AG08395 (cell line): ENCODE data around the gene EGLN2.
"Not testable (repeated sequence)": the region's sequence is repeated elsewhere in the genome, so short reads cannot be mapped to it uniquely, and the experiment has no call there.

Experiments
- DNase-seq: peaks from one replicate; pipeline ENCODE4 v3.0.0; 2012; ENCODE audit warnings: mixed read lengths, low spot score

Gene EGLN2

GRCh38 chr19:40802300-40803169, 3.5 kb downstream of the EGLN2 start:
- no peak for DNase-seq

DNA sequence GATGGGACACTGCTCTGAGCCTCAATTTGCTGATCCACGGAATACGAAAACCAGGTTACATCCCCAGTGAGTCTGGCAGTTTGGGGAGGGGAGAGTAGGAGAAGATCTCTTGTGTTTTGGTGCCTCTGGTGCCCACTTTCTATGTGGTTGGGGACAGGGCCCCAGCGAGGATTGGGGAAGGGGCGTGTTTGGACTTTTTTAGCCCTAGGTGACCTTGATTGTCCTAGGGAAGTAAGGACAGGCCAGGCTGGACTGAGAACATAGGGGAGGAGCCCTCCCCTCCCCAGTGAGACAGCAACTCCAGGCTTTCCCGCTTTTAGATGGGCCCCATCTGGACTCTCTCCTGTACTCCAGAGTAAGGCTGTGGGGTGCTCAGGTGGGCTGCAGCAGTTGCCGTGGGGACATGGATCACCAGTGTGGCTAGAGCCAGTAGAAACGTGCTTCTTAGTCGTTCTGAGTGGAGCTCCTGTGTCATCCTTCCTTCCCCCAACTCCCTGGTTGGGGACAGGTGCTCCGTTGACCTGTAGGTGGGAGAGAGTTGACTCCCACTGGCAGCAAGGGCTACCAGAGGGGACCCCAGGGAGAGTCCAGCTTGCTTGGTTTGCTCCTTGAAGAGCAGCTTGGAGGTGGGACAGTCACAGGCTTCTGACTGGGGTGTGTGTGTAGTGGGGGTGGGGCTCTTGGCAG, 4.3 kb downstream of the EGLN2 start:
- no peak for DNase-seq

GRCh38 chr19:40803857-40804782, 5.1 kb downstream of the EGLN2 start:
- no peak for DNase-seq

GRCh38 chr19:40804783-40805242, 5.8 kb downstream of the EGLN2 start:
- no peak for DNase-seq

DNA sequence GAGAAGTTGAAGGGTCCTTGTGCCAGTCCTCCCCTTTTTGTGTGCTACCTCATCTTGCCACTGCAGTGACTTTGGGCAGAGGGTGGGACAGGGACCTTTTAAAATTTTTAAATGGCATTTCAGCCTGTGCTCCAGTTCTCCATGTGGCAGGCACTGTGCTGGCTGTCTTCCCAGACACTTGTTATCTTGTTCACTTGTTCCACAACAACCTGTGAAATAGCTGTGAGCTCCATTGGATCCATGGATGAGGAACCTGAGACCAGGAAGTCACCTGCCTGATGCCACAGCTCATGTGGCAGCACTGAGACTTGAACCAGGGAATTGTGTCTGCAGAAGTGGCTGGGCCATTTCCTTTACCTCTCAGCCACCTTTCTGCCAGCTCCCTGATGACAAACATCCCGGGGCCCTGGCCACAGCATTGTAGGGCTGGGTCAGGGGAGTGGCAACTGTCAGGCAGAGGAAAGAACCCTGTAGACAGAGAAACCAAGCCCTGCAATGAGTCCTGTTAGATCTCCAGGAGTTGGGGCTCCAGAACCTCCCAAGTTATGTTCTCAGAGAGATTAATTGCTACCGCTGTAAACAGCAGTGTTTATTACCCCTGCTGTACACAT, 6.4 kb downstream of the EGLN2 start:
- no peak for DNase-seq

- peak; percentile 94 for DNase-seq
These were observed 7.6 kb downstream of the EGLN2 start for GRCh38 chr19:40806423-40807146.

DNA sequence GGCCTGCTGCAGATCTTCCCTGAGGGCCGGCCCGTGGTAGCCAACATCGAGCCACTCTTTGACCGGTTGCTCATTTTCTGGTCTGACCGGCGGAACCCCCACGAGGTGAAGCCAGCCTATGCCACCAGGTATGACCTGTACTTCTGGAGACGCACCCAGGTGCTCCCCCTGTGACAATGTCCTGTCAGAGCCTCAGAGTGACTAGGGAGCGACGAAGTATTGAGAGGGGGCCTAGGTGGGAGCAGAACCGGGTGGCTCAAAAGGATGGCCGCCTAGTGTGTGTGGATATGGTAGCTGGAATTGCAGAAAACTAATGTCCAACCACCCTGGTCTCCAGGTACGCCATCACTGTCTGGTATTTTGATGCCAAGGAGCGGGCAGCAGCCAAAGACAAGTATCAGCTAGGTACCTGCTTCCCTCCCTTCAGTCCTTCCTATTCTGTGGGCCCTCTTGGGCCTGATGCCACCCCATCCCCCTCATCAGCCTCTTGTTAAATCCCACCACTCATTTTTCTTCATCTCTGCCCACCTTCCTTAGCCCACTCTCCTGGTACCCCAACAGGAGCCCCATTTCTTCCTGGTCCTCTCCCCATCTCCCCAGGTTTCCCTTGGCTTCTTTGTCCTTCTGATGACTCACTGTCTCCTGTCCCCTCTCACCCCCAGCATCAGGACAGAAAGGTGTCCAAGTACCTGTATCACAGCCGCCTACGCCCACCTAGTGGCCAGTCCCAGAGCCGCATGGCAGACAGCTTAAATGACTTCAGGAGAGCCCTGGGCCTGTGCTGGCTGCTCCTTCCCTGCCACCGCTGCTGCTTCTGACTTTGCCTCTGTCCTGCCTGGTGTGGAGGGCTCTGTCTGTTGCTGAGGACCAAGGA, 8.4 kb downstream of the EGLN2 start:
- DNase-seq: no peak

GRCh38 chr19:40808021-40808325, 9.0 kb downstream of the EGLN2 start:
- no peak for DNase-seq

DNA sequence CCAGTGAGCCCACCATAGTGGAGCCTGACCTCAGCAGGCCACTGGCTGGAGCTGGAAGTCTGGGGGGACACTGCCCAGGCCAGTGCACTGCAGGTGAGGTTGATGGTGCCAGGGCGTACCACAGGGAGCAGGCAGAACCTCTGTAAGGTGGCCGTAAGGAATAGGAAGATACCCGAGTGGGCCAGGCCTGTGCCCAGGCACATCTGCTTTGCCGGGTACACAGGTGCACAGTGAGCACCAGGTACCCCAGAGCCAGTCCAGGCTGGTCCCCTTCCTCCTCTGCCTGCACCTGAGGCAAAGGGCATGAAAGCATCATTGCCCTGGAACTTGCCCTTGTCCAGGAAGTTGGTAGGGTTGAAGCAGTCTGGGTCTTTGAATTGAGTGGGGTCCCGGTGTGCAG, 9.5 kb downstream of the EGLN2 start:
- DNase-seq: no peak

GRCh38 chr19:40809358-40810086, 10.5 kb downstream of the EGLN2 start:
- DNase-seq: no peak

GRCh38 chr19:40810160-40810559, 11.2 kb downstream of the EGLN2 start:
- DNase-seq: no peak

DNA sequence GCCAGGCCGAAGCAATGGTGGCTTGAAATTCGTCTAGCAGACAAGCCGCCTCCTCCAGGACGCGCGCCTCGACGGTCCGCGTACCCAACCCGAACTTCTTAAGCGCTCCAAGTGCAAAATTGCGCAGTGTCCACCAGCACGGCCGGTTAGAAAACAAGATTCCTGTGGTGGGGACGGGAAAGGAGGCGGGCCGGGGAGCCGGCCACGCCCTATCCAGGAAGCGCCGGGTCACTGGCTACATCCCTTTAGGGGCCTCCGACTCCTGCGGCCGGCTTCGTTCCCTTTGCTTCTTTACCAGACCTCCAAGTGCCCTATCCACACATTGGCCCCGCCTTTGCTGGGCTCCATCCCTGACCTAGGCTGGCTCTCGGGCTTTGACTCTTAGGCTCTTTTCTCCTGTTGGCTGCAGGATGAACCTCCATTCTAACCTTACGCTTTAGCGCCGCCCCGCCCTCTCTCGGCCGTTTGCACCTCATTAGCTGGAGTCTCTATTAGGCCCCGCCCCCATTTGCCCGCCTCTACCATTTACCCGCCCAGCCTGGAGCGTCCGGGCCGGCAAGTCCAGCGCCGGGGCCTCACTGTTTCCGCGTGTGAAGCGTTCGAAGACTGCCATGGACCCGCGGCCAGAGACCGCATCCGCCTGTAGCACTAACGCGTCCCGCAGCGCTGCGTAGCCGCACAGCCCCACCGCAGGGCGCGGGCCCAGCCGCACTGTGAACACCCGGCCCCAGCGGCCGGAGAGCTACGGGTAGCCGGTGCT, 11.8 kb downstream of the EGLN2 start:
- peak; percentile 45 for DNase-seq

- no peak for DNase-seq
These were observed 12.7 kb downstream of the EGLN2 start for GRCh38 chr19:40811478-40812341.

DNA sequence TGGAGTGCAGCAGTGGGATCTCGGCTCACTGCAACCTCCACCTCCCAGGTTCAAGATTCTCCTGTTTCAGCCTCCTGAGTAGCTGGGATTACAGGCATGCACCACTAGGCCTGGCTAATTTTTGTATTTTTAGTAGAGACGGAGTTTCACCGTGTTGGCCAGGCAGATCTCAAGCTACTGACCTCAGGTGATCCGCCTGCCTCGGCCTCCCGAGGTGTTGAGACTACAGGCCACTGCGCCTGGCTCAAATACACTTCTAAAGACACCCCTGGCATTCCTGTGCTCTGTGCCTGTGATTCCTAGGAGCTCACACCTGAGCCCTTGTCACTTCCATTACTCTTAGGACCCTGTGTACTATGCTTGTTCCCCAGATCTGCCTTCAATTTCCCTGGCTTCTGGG, 13.6 kb downstream of the EGLN2 start:
- DNase-seq: not testable (repeated sequence)

DNA sequence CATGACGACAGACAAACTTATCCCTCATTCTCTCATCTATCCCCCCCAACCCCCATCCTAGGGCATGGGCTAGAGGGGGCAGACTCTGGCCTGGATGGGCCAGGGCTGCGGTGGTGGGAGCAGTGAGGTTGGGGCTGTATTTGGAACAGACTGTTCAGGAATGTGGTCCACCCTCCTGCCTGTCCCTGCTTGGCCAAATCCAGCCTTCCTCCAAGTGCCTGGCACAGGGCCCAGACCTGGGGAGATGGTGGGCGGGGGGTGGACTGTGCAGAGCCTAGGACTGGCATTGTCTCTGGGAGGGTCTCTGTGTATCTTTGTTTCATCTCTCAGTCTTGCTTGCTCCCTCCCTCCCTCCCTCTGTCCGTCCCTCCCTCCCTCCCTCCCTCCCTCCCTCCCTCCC, 14.2 kb downstream of the EGLN2 start:
- no peak for DNase-seq

- no peak for DNase-seq
These were observed 16.2 kb downstream of the EGLN2 start for GRCh38 chr19:40815223-40815622.

- not testable (repeated sequence) for DNase-seq
These were observed 19.7 kb downstream of the EGLN2 start for GRCh38 chr19:40818480-40819399.
